ENCODE measurements around the gene DUOXA2.
"Not testable (repeated sequence)": the region's sequence is repeated elsewhere in the genome, so short reads cannot be mapped to it uniquely, and the experiment has no call there.

Gene DUOXA2

GRCh38 chr15:45134682-45135604 lies 20.8 kb downstream of the DUOXA2 start:
- CTCF ChIA-PET, result no interaction called here
- DNase-seq (ENCODE audit: extremely low spot score), result no peak
- POLR2A ChIA-PET, result no interaction called here
- TF ChIP-seq FOXM1 (IDR thresholded peaks at IDR 0.05; ENCODE audit: borderline replicate concordance), result no peak
- TF ChIP-seq NFRKB (IDR thresholded peaks at IDR 0.05), result no peak
- no peak for TF ChIP-seq HDGF (IDR thresholded peaks at IDR 0.05; ENCODE audit: borderline replicate concordance)
- no peak for TF ChIP-seq FOXA1 (IDR thresholded peaks at IDR 0.05)
- no peak for TF ChIP-seq PKNOX1 (IDR thresholded peaks at IDR 0.05)
- no peak for TF ChIP-seq BHLHE40 (IDR thresholded peaks at IDR 0.05; ENCODE audit: borderline replicate concordance)
- TF ChIP-seq ZNF384 (IDR thresholded peaks at IDR 0.05), result no peak
- TF ChIP-seq ARNT (IDR thresholded peaks at IDR 0.05), result no peak
- TF ChIP-seq FOXK2 (IDR thresholded peaks at IDR 0.05), result no peak
- no peak for TF ChIP-seq TARDBP (IDR thresholded peaks at IDR 0.05)
- no peak for TF ChIP-seq L3MBTL2 (conservative IDR thresholded peaks at IDR 0.05)
- TF ChIP-seq ELF4 (IDR thresholded peaks at IDR 0.05), result no peak
- TF ChIP-seq CTBP1 (IDR thresholded peaks at IDR 0.05; ENCODE audit: borderline replicate concordance), result no peak
- TF ChIP-seq SUZ12 (IDR thresholded peaks at IDR 0.05), result no peak
- no peak for TF ChIP-seq SP1 (IDR thresholded peaks at IDR 0.05)
- no peak for TF ChIP-seq LEF1 (IDR thresholded peaks at IDR 0.05; ENCODE audit: borderline replicate concordance)

- DNase-seq (ENCODE audit: extremely low spot score); CTCF ChIA-PET; POLR2A ChIA-PET: not testable (repeated sequence)
These were observed 21.7 kb downstream of the DUOXA2 start for GRCh38 chr15:45135705-45136377.

GRCh38 chr15:45136378-45136764 lies 22.2 kb downstream of the DUOXA2 start:
- CTCF ChIA-PET, result no interaction called here
- no peak for DNase-seq (ENCODE audit: extremely low spot score)
- no peak for TF ChIP-seq ZNF384 (IDR thresholded peaks at IDR 0.05)
- no peak for TF ChIP-seq FOXM1 (IDR thresholded peaks at IDR 0.05; ENCODE audit: borderline replicate concordance)
- TF ChIP-seq NFRKB (IDR thresholded peaks at IDR 0.05), result no peak
- no peak for TF ChIP-seq CTBP1 (IDR thresholded peaks at IDR 0.05; ENCODE audit: borderline replicate concordance)
- no peak for TF ChIP-seq HDGF (IDR thresholded peaks at IDR 0.05; ENCODE audit: borderline replicate concordance)
- TF ChIP-seq PKNOX1 (IDR thresholded peaks at IDR 0.05), result no peak
- TF ChIP-seq BHLHE40 (IDR thresholded peaks at IDR 0.05; ENCODE audit: borderline replicate concordance), result no peak
- no peak for TF ChIP-seq LEF1 (IDR thresholded peaks at IDR 0.05; ENCODE audit: borderline replicate concordance)
- TF ChIP-seq FOXK2 (IDR thresholded peaks at IDR 0.05), result no peak
- TF ChIP-seq ELF4 (IDR thresholded peaks at IDR 0.05), result no peak
- TF ChIP-seq L3MBTL2 (conservative IDR thresholded peaks at IDR 0.05), result no peak
- TF ChIP-seq ARNT (IDR thresholded peaks at IDR 0.05), result no peak
- TF ChIP-seq FOXA1 (IDR thresholded peaks at IDR 0.05), result no peak
- TF ChIP-seq TARDBP (IDR thresholded peaks at IDR 0.05), result no peak
- no peak for TF ChIP-seq SUZ12 (IDR thresholded peaks at IDR 0.05)
- TF ChIP-seq SP1 (IDR thresholded peaks at IDR 0.05), result no peak
- POLR2A ChIA-PET, result no interaction called here

GRCh38 chr15:45137703-45138102 lies 23.6 kb downstream of the DUOXA2 start:
- no peak for TF ChIP-seq ZNF384 (IDR thresholded peaks at IDR 0.05)
- TF ChIP-seq TARDBP (IDR thresholded peaks at IDR 0.05), result no peak
- TF ChIP-seq ARNT (IDR thresholded peaks at IDR 0.05), result no peak
- no peak for TF ChIP-seq BHLHE40 (IDR thresholded peaks at IDR 0.05; ENCODE audit: borderline replicate concordance)
- TF ChIP-seq L3MBTL2 (conservative IDR thresholded peaks at IDR 0.05), result no peak
- TF ChIP-seq NFRKB (IDR thresholded peaks at IDR 0.05), result no peak
- TF ChIP-seq HDGF (IDR thresholded peaks at IDR 0.05; ENCODE audit: borderline replicate concordance), result no peak
- TF ChIP-seq FOXM1 (IDR thresholded peaks at IDR 0.05; ENCODE audit: borderline replicate concordance), result no peak
- TF ChIP-seq PKNOX1 (IDR thresholded peaks at IDR 0.05), result no peak
- TF ChIP-seq FOXA1 (IDR thresholded peaks at IDR 0.05), result no peak
- TF ChIP-seq SUZ12 (IDR thresholded peaks at IDR 0.05), result no peak
- no peak for TF ChIP-seq LEF1 (IDR thresholded peaks at IDR 0.05; ENCODE audit: borderline replicate concordance)
- no peak for TF ChIP-seq CTBP1 (IDR thresholded peaks at IDR 0.05; ENCODE audit: borderline replicate concordance)
- no peak for TF ChIP-seq FOXK2 (IDR thresholded peaks at IDR 0.05)
- TF ChIP-seq ELF4 (IDR thresholded peaks at IDR 0.05), result no peak
- TF ChIP-seq SP1 (IDR thresholded peaks at IDR 0.05), result no peak
- DNase-seq (ENCODE audit: extremely low spot score), result no peak
- ChIA-PET POLR2A (no interaction called here), CTCF (no interaction called here)

- ChIA-PET POLR2A (no interaction called here), CTCF (no interaction called here)
- no peak for DNase-seq (ENCODE audit: extremely low spot score)
- TF ChIP-seq ELF4 (IDR thresholded peaks at IDR 0.05) (no peak), SP1 (IDR thresholded peaks at IDR 0.05) (no peak), TARDBP (IDR thresholded peaks at IDR 0.05) (no peak), BHLHE40 (IDR thresholded peaks at IDR 0.05; ENCODE audit: borderline replicate concordance) (no peak), LEF1 (IDR thresholded peaks at IDR 0.05; ENCODE audit: borderline replicate concordance) (no peak), L3MBTL2 (conservative IDR thresholded peaks at IDR 0.05) (no peak), SUZ12 (IDR thresholded peaks at IDR 0.05) (no peak), FOXM1 (IDR thresholded peaks at IDR 0.05; ENCODE audit: borderline replicate concordance) (no peak), NFRKB (IDR thresholded peaks at IDR 0.05) (no peak), ZNF384 (IDR thresholded peaks at IDR 0.05) (no peak), FOXA1 (IDR thresholded peaks at IDR 0.05) (no peak), FOXK2 (IDR thresholded peaks at IDR 0.05) (no peak), ARNT (IDR thresholded peaks at IDR 0.05) (no peak), PKNOX1 (IDR thresholded peaks at IDR 0.05) (no peak), CTBP1 (IDR thresholded peaks at IDR 0.05; ENCODE audit: borderline replicate concordance) (no peak), HDGF (IDR thresholded peaks at IDR 0.05; ENCODE audit: borderline replicate concordance) (no peak)
These were observed 25.0 kb downstream of the DUOXA2 start for GRCh38 chr15:45138814-45139765.

All from HEK293T (cell line).